ENCODE data around the gene MYO5B.

MYO5B gene

GRCh38 chr18:49846718-49847470 lies 348.1 kb downstream of the MYO5B start:
- no peaks in the 10 kb centered on the region for H3K27me3 ChIP-seq (ENCODE audit: control insufficient read depth, low read length)
- no peaks in the 10 kb centered on the region for H3K4me1 ChIP-seq (ENCODE audit: control insufficient read depth, low read length)
- no peak overlapping the region for H3K4me2 ChIP-seq (ENCODE audit: low read length)
- H3K79me2 ChIP-seq (ENCODE audit: control insufficient read depth, low read length), result no peaks in the 10 kb centered on the region
- TF ChIP-seq CTCF (IDR thresholded peaks at IDR 0.05; ENCODE audit: low read depth, low read length, poor library complexity, severe bottlenecking), result no peak
- no peak for TF ChIP-seq EZH2phosphoT487 (IDR thresholded peaks at IDR 0.05; ENCODE audit: borderline replicate concordance, low read length)
- H3K4me3 ChIP-seq (ENCODE audit: low read length), result no peak overlapping the region
- no peak overlapping the region for H3K27ac ChIP-seq (ENCODE audit: low read depth, low read length)
- H4K20me1 ChIP-seq (ENCODE audit: control insufficient read depth, insufficient read depth, low read depth, low read length), result no peaks in the 10 kb centered on the region
- no peaks in the 10 kb centered on the region for H3K36me3 ChIP-seq (ENCODE audit: control insufficient read depth, low read length)
- H3K9me2 ChIP-seq (replicated peaks; ENCODE audit: control insufficient read depth, low read length), result no peaks in the 10 kb centered on the region
- H3K9me3 ChIP-seq (ENCODE audit: control insufficient read depth, insufficient read depth, low read length), result no peaks in the 10 kb centered on the region
- no peaks in the 10 kb centered on the region for H3F3A ChIP-seq (ENCODE audit: control insufficient read depth, insufficient read depth)

- Histone ChIP-seq H3K36me3 (ENCODE audit: control insufficient read depth, low read length) (no peaks in the 10 kb centered on the region), H3K9me3 (ENCODE audit: control insufficient read depth, insufficient read depth, low read length) (no peaks in the 10 kb centered on the region), H3F3A (ENCODE audit: control insufficient read depth, insufficient read depth) (no peaks in the 10 kb centered on the region), H3K4me1 (ENCODE audit: control insufficient read depth, low read length) (no peaks in the 10 kb centered on the region), H3K27me3 (ENCODE audit: control insufficient read depth, low read length) (no peaks in the 10 kb centered on the region), H3K79me2 (ENCODE audit: control insufficient read depth, low read length) (no peaks in the 10 kb centered on the region), H3K27ac (ENCODE audit: low read depth, low read length) (no peak overlapping the region), H3K9me2 (replicated peaks; ENCODE audit: control insufficient read depth, low read length) (no peaks in the 10 kb centered on the region), H3K4me2 (ENCODE audit: low read length) (no peak overlapping the region), H4K20me1 (ENCODE audit: control insufficient read depth, insufficient read depth, low read depth, low read length) (no peaks in the 10 kb centered on the region), H3K4me3 (ENCODE audit: low read length) (no peak overlapping the region)
- TF ChIP-seq EZH2phosphoT487 (IDR thresholded peaks at IDR 0.05; ENCODE audit: borderline replicate concordance, low read length) (no peak), CTCF (IDR thresholded peaks at IDR 0.05; ENCODE audit: low read depth, low read length, poor library complexity, severe bottlenecking) (no peak)
Observed at GRCh38 chr18:49846361-49846662, 348.6 kb downstream of the MYO5B start.

GRCh38 chr18:49845629-49846360 lies 349.2 kb downstream of the MYO5B start:
- Histone ChIP-seq H3K9me2 (replicated peaks; ENCODE audit: control insufficient read depth, low read length) (no peaks in the 10 kb centered on the region), H4K20me1 (ENCODE audit: control insufficient read depth, insufficient read depth, low read depth, low read length) (no peaks in the 10 kb centered on the region), H3F3A (ENCODE audit: control insufficient read depth, insufficient read depth) (no peaks in the 10 kb centered on the region), H3K4me3 (ENCODE audit: low read length) (no peak overlapping the region), H3K27ac (ENCODE audit: low read depth, low read length) (no peak overlapping the region), H3K36me3 (ENCODE audit: control insufficient read depth, low read length) (no peaks in the 10 kb centered on the region), H3K27me3 (ENCODE audit: control insufficient read depth, low read length) (no peaks in the 10 kb centered on the region), H3K79me2 (ENCODE audit: control insufficient read depth, low read length) (no peaks in the 10 kb centered on the region), H3K9me3 (ENCODE audit: control insufficient read depth, insufficient read depth, low read length) (no peaks in the 10 kb centered on the region), H3K4me1 (ENCODE audit: control insufficient read depth, low read length) (no peaks in the 10 kb centered on the region), H3K4me2 (ENCODE audit: low read length) (no peak overlapping the region)
- no peak for TF ChIP-seq EZH2phosphoT487 (IDR thresholded peaks at IDR 0.05; ENCODE audit: borderline replicate concordance, low read length)

- TF ChIP-seq CTCF (IDR thresholded peaks at IDR 0.05; ENCODE audit: low read depth, low read length, poor library complexity, severe bottlenecking) (no peak), EZH2phosphoT487 (IDR thresholded peaks at IDR 0.05; ENCODE audit: borderline replicate concordance, low read length) (no peak)
- Histone ChIP-seq H3K27me3 (ENCODE audit: control insufficient read depth, low read length) (no peaks in the 10 kb centered on the region), H3K4me2 (ENCODE audit: low read length) (no peak overlapping the region), H3K27ac (ENCODE audit: low read depth, low read length) (no peak overlapping the region), H3K4me3 (ENCODE audit: low read length) (no peak overlapping the region), H3K79me2 (ENCODE audit: control insufficient read depth, low read length) (no peaks in the 10 kb centered on the region), H3K36me3 (ENCODE audit: control insufficient read depth, low read length) (no peaks in the 10 kb centered on the region), H3K9me2 (replicated peaks; ENCODE audit: control insufficient read depth, low read length) (no peaks in the 10 kb centered on the region), H4K20me1 (ENCODE audit: control insufficient read depth, insufficient read depth, low read depth, low read length) (no peaks in the 10 kb centered on the region), H3F3A (ENCODE audit: control insufficient read depth, insufficient read depth) (no peaks in the 10 kb centered on the region), H3K9me3 (ENCODE audit: control insufficient read depth, insufficient read depth, low read length) (no peaks in the 10 kb centered on the region), H3K4me1 (ENCODE audit: control insufficient read depth, low read length) (no peaks in the 10 kb centered on the region)
Observed at GRCh38 chr18:49844903-49845302, 350.0 kb downstream of the MYO5B start.

Measured in DOHH2 (cell line).